ENCODE measurements around the gene OBSL1. TPM values are rescaled to one million over a fixed set of nuclear protein-coding genes. Genes with fewer than 3 reads are reported as not detected.

The OBSL1 gene
- total RNA-seq, 1 experiment from 2014 or later: 56.2 TPM

- TSS peak; percentile 49 for BruUV-seq (replicated peaks)
- peaks cover 9% of the 10 kb centered on the region for H3K4me1 Mint-ChIP-seq (ENCODE audit: low read depth, unreplicated experiment)
- DNase-seq: no peak
Observed at GRCh38 chr2:219569635-219570034, 1.7 kb downstream of the OBSL1 start.

GRCh38 chr2:219569041-219569440 is 2.3 kb downstream of the OBSL1 start:
- no peaks in the 10 kb centered on the region for H3K27me3 Mint-ChIP-seq (ENCODE audit: insufficient read depth, unreplicated experiment)
- ChIA-PET POLR2A (interaction anchor here (0.6 to 0.7 kb wide), 2 partner anchors 25 to 51 kb away, joined by 3 to 4 read pairs; no protein-coding TSS in a partner anchor), CTCF (no interaction called here)
- Histone ChIP-seq H3K4me1 (peaks cover 20% of the 10 kb centered on the region), H3K4me3 (ENCODE audit: low read depth, low read length) (no peak overlapping the region), H3K27me3 (replicated peaks; ENCODE audit: control insufficient read depth, insufficient read depth, low read length) (no peaks in the 10 kb centered on the region), H3K9me3 (no peaks in the 10 kb centered on the region), H3K36me3 (ENCODE audit: control insufficient read depth, insufficient read depth, low read length) (no peaks in the 10 kb centered on the region)
- DNase-seq: no peak
- peaks cover 9% of the 10 kb centered on the region for H3K4me1 Mint-ChIP-seq (ENCODE audit: low read depth, unreplicated experiment)
- peaks cover 5% of the 10 kb centered on the region for H3K36me3 Mint-ChIP-seq (ENCODE audit: insufficient read depth, unreplicated experiment)
- intact Hi-C loops (cut with micrococcal nuclease; ENCODE audit: unreplicated experiment): no loop called here
- H3K4me3 Mint-ChIP-seq (ENCODE audit: unreplicated experiment): peak overlapping the region; percentile 25
- H3K27ac Mint-ChIP-seq (ENCODE audit: unreplicated experiment): no peak overlapping the region
- BruUV-seq (replicated peaks): no TSS peak
- no peaks in the 10 kb centered on the region for H3K9me3 Mint-ChIP-seq (ENCODE audit: unreplicated experiment)
- no peak for TF ChIP-seq CTCF (IDR thresholded peaks at IDR 0.05; ENCODE audit: insufficient read depth in 1 of 2, low read depth in 1 of 2, low read length in 1 of 2, severe bottlenecking in 1 of 2, unreplicated experiment in 1 of 2)

More at GRCh38 chr2:219569635-219570034, 1.7 kb downstream of the OBSL1 start:
- H3K9me3 Mint-ChIP-seq (ENCODE audit: unreplicated experiment): no peaks in the 10 kb centered on the region
- Histone ChIP-seq H3K9me3 (no peaks in the 10 kb centered on the region), H3K36me3 (ENCODE audit: control insufficient read depth, insufficient read depth, low read length) (no peaks in the 10 kb centered on the region), H3K27me3 (replicated peaks; ENCODE audit: control insufficient read depth, insufficient read depth, low read length) (no peaks in the 10 kb centered on the region), H3K4me1 (peaks cover 20% of the 10 kb centered on the region), H3K4me3 (ENCODE audit: low read depth, low read length) (no peak overlapping the region; the same call in 1 of the 2 replicates)
- H3K36me3 Mint-ChIP-seq (ENCODE audit: insufficient read depth, unreplicated experiment): peaks cover 5% of the 10 kb centered on the region
- POLR2A ChIA-PET: interaction anchor here (0.7 kb wide), 1 partner anchor 24 kb away, joined by 3 read pairs; no protein-coding TSS in a partner anchor
- no peak for TF ChIP-seq CTCF (IDR thresholded peaks at IDR 0.05; ENCODE audit: insufficient read depth in 1 of 2, low read depth in 1 of 2, low read length in 1 of 2, severe bottlenecking in 1 of 2, unreplicated experiment in 1 of 2)
- H3K27me3 Mint-ChIP-seq (ENCODE audit: insufficient read depth, unreplicated experiment): no peaks in the 10 kb centered on the region
- intact Hi-C loops (cut with micrococcal nuclease; ENCODE audit: unreplicated experiment): no loop called here
- CTCF ChIA-PET: no interaction called here
- H3K4me3 Mint-ChIP-seq (ENCODE audit: unreplicated experiment): peak overlapping the region; percentile 62
- no peak overlapping the region for H3K27ac Mint-ChIP-seq (ENCODE audit: unreplicated experiment)

GRCh38 chr2:219567791-219568361 is 3.5 kb downstream of the OBSL1 start:
- Histone ChIP-seq H3K9me3 (no peaks in the 10 kb centered on the region), H3K4me3 (ENCODE audit: low read depth, low read length) (no peak overlapping the region), H3K36me3 (ENCODE audit: control insufficient read depth, insufficient read depth, low read length) (no peaks in the 10 kb centered on the region), H3K27me3 (replicated peaks; ENCODE audit: control insufficient read depth, insufficient read depth, low read length) (no peaks in the 10 kb centered on the region), H3K4me1 (peaks cover 23% of the 10 kb centered on the region)
- Mint-ChIP-seq H3K36me3 (ENCODE audit: insufficient read depth, unreplicated experiment) (peaks cover 5% of the 10 kb centered on the region), H3K27ac (ENCODE audit: unreplicated experiment) (no peak overlapping the region), H3K4me3 (ENCODE audit: unreplicated experiment) (no peak overlapping the region), H3K4me1 (ENCODE audit: low read depth, unreplicated experiment) (peaks cover 9% of the 10 kb centered on the region), H3K9me3 (ENCODE audit: unreplicated experiment) (no peaks in the 10 kb centered on the region), H3K27me3 (ENCODE audit: insufficient read depth, unreplicated experiment) (no peaks in the 10 kb centered on the region)
- TF ChIP-seq CTCF (IDR thresholded peaks at IDR 0.05; ENCODE audit: insufficient read depth in 1 of 2, low read depth in 1 of 2, low read length in 1 of 2, severe bottlenecking in 1 of 2, unreplicated experiment in 1 of 2): no peak
- no peak for DNase-seq
- ChIA-PET CTCF (no interaction called here), POLR2A (no interaction called here)
- no TSS peak for BruUV-seq (replicated peaks)
- intact Hi-C loops (cut with micrococcal nuclease; ENCODE audit: unreplicated experiment): no loop called here

Measured in Caco-2 (cell line).